Left cardiac atrium (tissue), 4 donors: ENCODE measurements around the gene CRYM. TPM values are rescaled to one million over a fixed set of nuclear protein-coding genes. Genes with fewer than 3 reads are reported as not detected.
"Not testable (repeated sequence)": the region's sequence is repeated elsewhere in the genome, so short reads cannot be mapped to it uniquely, and the experiment has no call there.

Source experiments
- ATAC-seq, 2 donors: fragments of 200-7000 bp; cut with Tn5 transposase; one replicate each; pipeline ENCODE4 v1.9.1; 2020; ENCODE audit warnings: mild to moderate bottlenecking in 2 of 2, moderate library complexity in 2 of 2
- DNase-seq: peaks from one replicate; pipeline ENCODE4 v3.0.0-alpha.2; 2020
- intact Hi-C, 2 donors: fragments of 100-400 bp; cut with DNase I; formaldehyde crosslinking; loops; one replicate each; pipeline versions ENCODE4 v1.14.1 to v1.15.1; 2022 to 2023
- total RNA-seq, 2 donors: library from RNA; stranded (reverse); fragmentation: NEBNext Ultra II Directional; extraction: Animal tissue kit (Norgen Biotek cat#: 25700); gene quantifications; one replicate each; pipeline ENCODE4 v1.2.1, GENCODE V29; 2021
- donor health status: DM: no; HTN: yes; CAD: no.
- donor health status: DM: no; HTN: yes; CAD: no; lungs with severe emphysema.
- donor health status: DM: yes; HTN: yes; CAD: no.
- donor health status: Dilated cardiomyopathy.

CRYM gene
- total RNA-seq, 2 donors from 2014 or later, result 44.2 to 124 TPM

- intact Hi-C loops, result loop anchor here (2.0 to 10.0 kb wide), 2 partner anchors 20 to 56 kb away; no protein-coding TSS in a partner anchor
- DNase-seq (peak; percentile 67), ATAC-seq (peak; percentile 27 to 85)
Measured at GRCh38 chr16:21260870-21261791, 17.0 kb downstream of the CRYM start.

DNA sequence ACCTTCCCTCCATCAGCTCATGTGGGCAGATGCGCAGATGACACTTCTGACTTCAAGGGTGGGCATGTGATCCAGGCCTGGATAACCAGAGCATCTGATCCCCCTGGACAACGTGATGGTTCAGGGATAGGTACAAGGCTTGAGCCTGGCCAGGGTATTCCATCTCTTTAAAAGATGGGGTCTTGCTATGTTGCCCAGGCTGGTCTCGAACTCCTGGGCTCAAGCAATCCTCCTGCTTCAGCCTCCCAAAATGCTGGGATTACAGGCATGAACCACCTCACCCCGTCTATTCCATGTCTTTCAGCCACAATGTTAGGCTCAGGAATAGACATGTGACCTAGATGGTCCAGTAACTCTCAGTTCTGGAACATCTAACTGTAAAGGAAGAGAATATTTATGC, 20.8 kb downstream of the CRYM start:
- ATAC-seq (no peak), DNase-seq (no peak)
- intact Hi-C loops, result no loop called here

DNA sequence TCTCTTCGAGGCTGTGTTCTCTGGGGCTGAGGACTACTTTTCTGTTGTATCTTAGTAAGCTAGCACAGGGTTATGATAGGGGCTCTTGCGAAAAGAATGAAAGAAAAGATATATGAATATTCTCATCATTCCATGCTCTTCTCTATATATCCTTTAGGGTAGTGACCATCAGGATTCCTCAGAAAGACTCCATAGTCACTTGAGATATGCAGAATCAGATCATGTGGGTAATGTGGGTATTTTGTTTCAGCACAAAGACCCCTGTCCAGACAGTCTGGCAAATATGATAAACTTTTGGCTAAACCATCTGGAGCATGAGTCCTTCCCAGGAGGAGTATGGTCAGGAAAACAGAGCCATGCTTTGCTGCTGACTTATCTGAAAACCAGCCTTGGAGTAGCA, 21.5 kb downstream of the CRYM start:
- no peak for ATAC-seq
- DNase-seq, result no peak
- intact Hi-C loops, result no loop called here

DNA sequence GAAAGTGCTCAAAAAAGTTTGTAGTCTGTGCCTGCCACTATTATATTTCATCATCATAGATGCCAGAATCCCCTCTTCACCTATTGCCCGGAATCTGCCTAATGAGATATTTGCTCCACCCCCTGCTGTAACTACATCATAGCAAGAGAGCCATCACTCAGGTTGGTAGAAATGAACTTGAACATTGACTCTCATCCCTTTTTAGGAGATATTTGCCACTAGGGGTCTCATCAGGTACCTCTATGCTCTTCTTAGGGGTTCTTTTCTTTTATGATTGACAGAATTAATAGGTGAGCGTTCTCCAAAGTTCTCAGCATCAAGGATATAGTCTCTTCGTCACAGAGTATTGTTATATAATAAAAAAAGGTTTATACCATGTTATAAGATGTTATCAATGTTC, 24.6 kb downstream of the CRYM start:
- ATAC-seq, result no peak
- intact Hi-C loops, result no loop called here
- no peak for DNase-seq

DNA sequence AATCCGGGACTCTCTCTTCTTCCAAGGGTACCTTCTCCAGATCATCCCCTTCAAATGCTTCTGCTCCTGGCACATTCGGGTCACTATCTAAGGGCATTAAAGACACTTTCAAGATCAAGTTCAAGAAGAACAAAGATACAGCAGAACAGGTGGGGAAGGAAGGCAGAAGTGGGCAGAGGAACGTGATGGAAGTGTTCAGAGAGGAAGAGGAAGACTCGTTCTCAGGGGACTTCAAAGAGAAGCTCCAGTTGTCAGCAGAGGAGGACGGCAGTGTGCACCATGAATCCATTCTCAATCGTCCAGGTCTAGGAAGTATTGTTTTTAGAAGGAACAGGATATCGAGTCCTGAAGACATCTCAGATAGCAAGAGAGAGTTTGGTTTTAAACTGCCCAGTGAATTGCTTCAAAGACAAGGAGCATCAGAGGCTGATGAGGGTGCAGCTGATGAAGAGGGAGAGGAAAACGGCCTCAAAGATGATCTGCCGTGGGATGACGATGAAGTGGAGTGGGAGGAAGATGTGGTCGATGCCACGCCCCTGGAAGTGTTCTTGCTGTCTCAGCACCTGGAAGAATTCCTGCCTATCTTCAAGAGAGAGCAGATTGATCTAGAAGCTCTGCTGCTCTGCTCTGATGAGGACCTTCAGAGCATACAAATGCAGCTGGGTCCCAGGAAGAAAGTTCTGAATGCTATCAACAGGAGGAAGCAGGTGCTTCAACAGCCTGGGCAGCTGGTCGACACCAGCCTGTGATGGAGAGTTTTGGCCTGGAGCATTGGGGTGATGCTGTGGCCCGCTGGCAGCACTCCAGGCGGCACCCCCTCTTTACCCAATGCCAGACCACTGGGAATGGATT, 27.8 kb downstream of the CRYM start:
- ATAC-seq, result no peak
- intact Hi-C loops, result no loop called here
- DNase-seq, result no peak

DNA sequence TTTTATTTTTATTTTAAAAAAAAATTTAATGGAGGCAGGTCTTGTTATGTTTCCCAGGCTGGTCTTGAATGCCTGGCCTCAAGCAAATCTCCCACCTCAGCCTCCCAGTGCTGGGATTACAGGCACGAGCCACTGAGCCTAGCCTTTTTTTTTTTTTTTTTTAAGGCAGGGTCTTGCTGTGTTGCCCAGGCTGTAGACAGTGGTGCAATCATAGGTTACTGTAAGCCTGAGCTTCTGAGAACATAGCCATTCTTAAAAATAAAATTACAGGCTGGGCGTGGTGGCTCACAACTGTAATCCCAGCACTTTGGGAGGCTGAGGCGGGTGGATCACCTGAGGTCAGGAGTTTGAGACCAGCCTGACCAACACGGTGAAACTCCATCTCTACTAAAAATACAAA, 29.9 kb downstream of the CRYM start:
- ATAC-seq, DNase-seq, intact Hi-C loops: not testable (repeated sequence)

DNA sequence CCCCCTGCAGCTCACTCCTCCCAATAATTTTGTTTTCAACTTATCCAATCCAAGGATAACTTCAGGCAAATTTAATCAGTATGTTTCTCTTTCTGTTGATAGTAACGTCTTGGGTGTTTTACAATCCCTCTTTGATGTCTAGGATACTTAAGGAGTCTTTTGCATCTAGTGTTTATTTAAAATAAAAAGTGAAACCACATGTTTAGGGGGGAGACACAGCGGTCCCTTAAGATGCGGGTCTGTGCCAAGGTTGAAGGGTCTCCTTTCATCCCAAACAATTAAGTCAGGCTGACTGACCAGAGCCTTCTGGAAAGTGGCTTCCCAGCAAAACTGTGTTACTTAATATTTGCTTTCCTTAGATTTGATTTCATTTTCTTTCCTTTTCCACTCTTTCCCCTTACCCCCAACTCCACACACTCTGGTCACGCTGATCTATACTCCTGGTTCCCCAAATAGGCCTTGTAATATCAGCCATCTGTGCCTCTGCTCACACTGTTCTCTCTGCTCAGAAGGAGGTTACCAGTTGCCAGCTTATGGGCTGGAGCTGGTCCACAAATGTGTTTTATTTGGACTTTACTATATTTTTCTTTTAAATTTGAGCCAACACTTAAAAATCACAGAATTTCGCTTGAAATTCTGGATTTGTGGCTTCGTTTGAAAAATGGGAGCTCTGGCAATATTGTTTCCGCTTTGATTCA, 33.4 kb downstream of the CRYM start:
- no peak for DNase-seq
- intact Hi-C loops, result no loop called here
- ATAC-seq, result no peak

GRCh38 chr16:21242756-21243155, 35.3 kb downstream of the CRYM start:
- intact Hi-C loops, result no loop called here
- ATAC-seq, result no peak
- no peak for DNase-seq

GRCh38 chr16:21239646-21240045, 38.4 kb downstream of the CRYM start:
- ATAC-seq, result no peak
- DNase-seq, result no peak
- intact Hi-C loops, result no loop called here

GRCh38 chr16:21236831-21237230, 41.3 kb downstream of the CRYM start:
- no peak for DNase-seq
- intact Hi-C loops, result no loop called here
- no peak for ATAC-seq

DNA sequence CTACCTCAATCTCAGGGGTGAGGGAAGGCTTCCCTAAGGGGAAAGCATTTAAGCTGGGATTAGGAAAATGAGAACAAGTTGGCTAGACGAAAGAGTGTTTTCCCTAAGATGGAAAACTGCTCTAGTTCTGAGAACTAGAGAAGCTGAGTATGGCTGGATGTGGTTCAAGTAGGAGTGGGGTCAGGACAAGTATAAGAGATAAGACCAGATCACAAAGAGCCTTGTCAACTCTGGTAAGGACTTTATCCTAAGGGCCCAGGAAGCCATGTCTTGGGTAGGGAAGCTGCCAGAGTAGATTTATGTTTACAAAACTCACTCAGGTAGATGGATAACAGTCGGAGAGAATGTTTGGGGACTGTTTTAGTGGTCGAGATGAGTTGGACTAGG, 42.9 kb downstream of the CRYM start:
- intact Hi-C loops, result no loop called here
- ATAC-seq (no peak), DNase-seq (no peak)

- no peak for ATAC-seq
- intact Hi-C loops, result no loop called here
Measured at GRCh38 chr16:21233521-21234150, 44.5 kb downstream of the CRYM start, which contains the start of gene ANKS4B. Gene ANKS4B, plus strand, starts transcription at chr16:21233699. Its CDS starts 39 bp downstream, at chr16:21233738.

DNA sequence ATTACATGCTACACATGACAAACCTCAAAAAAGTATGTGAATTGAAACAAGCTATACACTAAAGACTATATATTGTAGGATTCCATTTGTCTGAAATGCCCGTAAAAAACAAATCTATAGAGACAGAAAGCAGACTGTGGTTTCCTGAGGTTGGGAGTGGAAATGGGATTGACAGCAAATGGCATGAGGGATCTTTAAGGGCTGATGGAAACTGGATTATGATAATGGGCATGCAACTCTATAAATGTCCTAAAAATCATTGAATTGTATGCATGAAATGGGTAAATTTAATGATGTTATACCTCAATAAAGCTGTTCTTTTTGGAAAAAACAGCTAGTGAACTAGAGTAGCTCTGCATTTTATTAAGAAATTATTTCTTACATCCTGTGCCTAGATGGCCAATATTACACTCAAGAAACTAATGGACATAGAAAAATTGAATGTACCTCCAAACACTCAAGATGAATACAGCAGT, 45.0 kb downstream of the CRYM start:
- intact Hi-C loops, result no loop called here
- no peak for DNase-seq
- no peak for ATAC-seq

More at GRCh38 chr16:21233521-21234150, 44.5 kb downstream of the CRYM start, which contains the start of gene ANKS4B:
- no peak for DNase-seq

DNA sequence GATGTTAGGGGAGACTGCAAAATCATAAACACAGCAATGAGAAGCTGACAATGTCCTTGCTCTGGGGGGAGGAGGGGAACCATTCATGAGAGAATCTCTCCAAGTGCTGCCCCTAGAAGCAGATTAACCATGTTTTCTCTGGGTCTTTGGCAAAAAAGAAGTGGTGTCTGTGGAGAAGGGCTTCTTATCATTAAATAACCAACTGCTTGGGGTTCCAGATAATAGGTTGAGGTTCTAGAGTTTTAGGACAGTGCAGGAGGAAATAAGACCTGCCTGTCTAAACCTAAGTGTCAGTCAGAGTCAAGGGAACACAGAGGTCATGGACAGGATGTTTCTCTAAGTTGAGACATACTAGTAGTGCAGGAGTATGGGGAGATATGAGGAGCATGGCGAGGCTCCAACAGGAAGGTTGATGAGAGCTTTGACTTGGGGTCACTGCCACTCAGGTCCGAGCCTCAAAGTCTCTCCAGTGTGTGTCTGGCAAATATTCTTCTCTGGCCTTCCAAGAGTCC, 49.7 kb downstream of the CRYM start:
- DNase-seq, result no peak
- intact Hi-C loops, result no loop called here

DNA sequence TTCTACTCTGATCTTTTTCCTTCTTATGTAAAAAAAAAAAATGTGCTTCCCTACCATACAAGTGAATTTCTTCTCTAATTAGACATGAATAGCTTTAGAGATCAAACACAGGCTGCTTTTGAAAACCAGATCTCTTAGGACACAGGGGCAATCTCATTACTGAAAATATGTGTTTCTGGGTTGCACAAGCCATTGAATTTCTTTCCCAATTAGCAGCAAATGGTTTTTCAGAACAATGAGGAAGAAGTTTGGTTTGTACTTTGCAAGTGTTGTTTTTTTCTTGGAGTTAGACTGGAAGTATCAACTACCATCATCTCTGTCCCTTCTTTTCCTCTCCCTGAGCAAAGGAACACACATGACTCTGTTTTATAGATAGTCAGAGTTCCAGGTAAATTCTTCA, 50.2 kb downstream of the CRYM start:
- ATAC-seq, result no peak
- intact Hi-C loops, result no loop called here
- no peak for DNase-seq

More for the DNA sequence above, 49.7 kb downstream of the CRYM start:
- no peak for ATAC-seq

DNA sequence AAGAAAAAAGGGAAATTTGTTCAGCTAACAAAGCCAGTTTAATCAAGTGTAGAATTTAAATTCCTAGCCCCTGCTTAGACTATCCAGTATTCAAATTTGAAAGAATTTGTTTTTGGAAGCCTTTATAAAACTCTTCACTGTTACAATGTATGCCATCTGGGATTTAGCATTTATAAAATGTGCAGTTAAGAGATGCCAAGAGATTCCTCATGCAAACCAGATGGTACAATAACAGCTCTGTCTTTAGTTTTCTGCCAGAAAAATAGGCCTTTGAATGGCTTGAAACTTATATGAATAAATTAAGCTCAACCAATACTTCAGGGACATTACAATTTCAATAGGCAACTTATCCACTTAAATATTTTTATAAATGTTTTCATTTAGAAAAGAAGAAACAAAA, 51.3 kb downstream of the CRYM start:
- intact Hi-C loops, result no loop called here
- no peak for DNase-seq
- ATAC-seq, result no peak

- no peak for ATAC-seq
- DNase-seq, result no peak
- intact Hi-C loops, result no loop called here
Measured at GRCh38 chr16:21224800-21225199, 53.3 kb downstream of the CRYM start.

DNA sequence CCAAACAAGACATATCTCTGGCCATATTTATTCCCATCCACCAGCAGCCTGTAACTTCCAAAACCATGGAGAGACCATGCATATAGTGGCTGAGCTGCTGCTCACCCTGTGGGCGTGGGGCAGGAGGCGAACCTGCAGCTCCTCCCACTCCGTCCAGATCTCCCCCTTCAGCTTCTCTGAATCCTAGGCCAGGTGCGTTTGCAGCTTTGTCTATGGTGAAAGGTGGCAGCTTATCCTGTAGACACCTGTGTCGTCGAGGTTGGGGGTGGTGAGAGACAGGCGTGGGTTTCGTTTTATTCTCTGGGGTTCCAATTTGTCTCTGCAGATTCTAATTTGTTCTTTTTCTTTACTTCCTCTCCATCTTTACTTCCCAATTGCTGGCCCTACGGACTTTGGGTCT, 54.3 kb downstream of the CRYM start:
- intact Hi-C loops, result no loop called here
- DNase-seq, result no peak
- no peak for ATAC-seq
